ENCODE data around the gene ZNF592. TPM values are rescaled to one million over a fixed set of nuclear protein-coding genes. Genes with fewer than 3 reads are reported as not detected.

Gene ZNF592
- total and polyA plus RNA-seq, 2 of the 13 experiments (the other 11 are each of a cell fraction or from before 2014, with no cell fraction given) = 8.2 to 9.8 TPM

- Histone ChIP-seq H3K27ac (ENCODE audit: extremely low read length, insufficient read depth, low read length) (no peak overlapping the region), H3K36me3 (replicated peaks in 1 of 2; ENCODE audit: control insufficient read depth in 1 of 2, insufficient read depth in 2 of 2, low read length in 2 of 2) (peaks cover 2 to 10% of the 10 kb centered on the region in 2 experiments; a peak in 4 of 5 replicates), H3K4me1 (ENCODE audit: insufficient read depth, low read length) (peaks cover 8% of the 10 kb centered on the region; the same call in 1 of the 2 replicates), H2AFZ (ENCODE audit: low read length) (no peak overlapping the region), H3K9me3 (ENCODE audit: low read length) (no peaks in the 10 kb centered on the region), H3K4me3 (replicated peaks in 1 of 3; ENCODE audit: insufficient read depth in 1 of 3, low read depth in 2 of 3, low read length in 3 of 3) (no peak overlapping the region), H3K79me2 (ENCODE audit: insufficient read depth, low read length) (peaks cover 89% of the 10 kb centered on the region), H3K27me3 (ENCODE audit: control insufficient read depth in 1 of 2, insufficient read depth in 2 of 2, low read length in 2 of 2) (no peaks in the 10 kb centered on the region), H3K4me2 (ENCODE audit: low read depth, low read length) (no peak overlapping the region), H3K9ac (ENCODE audit: insufficient read depth, low read depth, low read length) (no peak overlapping the region), H4K20me1 (ENCODE audit: insufficient read depth, low read length) (peaks cover 5% of the 10 kb centered on the region)
- FAIRE-seq = no peak
- CTCF ChIA-PET (ENCODE audit: low intra/inter-chr PET ratio, low total read pairs) = no interaction called here
- WGBS (ENCODE audit: low lambda C conversion rate) = 94% methylated on average over 5 of the region's 5 CpGs
- DNase-seq (ENCODE audit: low spot score) = no peak
- POLR2A ChIA-PET = interaction anchor here (1.5 kb wide), 1 partner anchor 12 kb away, joined by 8 read pairs; the partner anchor contains the start of gene SEC11A
- in situ Hi-C loops (cut with HindIII; ENCODE audit: extremely low pct_ligation_motif_present, low pct_unique_long_range_greater_than_20kb) (no loop called here), intact Hi-C loops (cut with micrococcal nuclease; ENCODE audit: unreplicated experiment) (no loop called here)
- BruUV-seq (replicated peaks) = no TSS peak
- ATAC-seq = no peak
- TF ChIP-seq ZFP1 (CRISPR knock-in tag; IDR thresholded peaks at IDR 0.05) (no peak), SPEN (CRISPR knock-in tag; IDR thresholded peaks at IDR 0.05; ENCODE audit: low read depth) (no peak), ZNF274 (CRISPR knock-in tag; IDR thresholded peaks at IDR 0.05) (no peak), ZSCAN21 (CRISPR knock-in tag; IDR thresholded peaks at IDR 0.05; ENCODE audit: borderline replicate concordance) (no peak), HES4 (CRISPR knock-in tag; IDR thresholded peaks at IDR 0.05; ENCODE audit: borderline replicate concordance) (no peak), ZNF777 (CRISPR knock-in tag; IDR thresholded peaks at IDR 0.05) (no peak), ZKSCAN1 (IDR thresholded peaks at IDR 0.05; ENCODE audit: low read length) (no peak), GTF2F1 (IDR thresholded peaks at IDR 0.05; ENCODE audit: low read length) (no peak), SP4 (CRISPR knock-in tag; IDR thresholded peaks at IDR 0.05) (no peak), AKAP8 (CRISPR knock-in tag; IDR thresholded peaks at IDR 0.05) (no peak)
- TF ChIP-seq, protein P1, sequence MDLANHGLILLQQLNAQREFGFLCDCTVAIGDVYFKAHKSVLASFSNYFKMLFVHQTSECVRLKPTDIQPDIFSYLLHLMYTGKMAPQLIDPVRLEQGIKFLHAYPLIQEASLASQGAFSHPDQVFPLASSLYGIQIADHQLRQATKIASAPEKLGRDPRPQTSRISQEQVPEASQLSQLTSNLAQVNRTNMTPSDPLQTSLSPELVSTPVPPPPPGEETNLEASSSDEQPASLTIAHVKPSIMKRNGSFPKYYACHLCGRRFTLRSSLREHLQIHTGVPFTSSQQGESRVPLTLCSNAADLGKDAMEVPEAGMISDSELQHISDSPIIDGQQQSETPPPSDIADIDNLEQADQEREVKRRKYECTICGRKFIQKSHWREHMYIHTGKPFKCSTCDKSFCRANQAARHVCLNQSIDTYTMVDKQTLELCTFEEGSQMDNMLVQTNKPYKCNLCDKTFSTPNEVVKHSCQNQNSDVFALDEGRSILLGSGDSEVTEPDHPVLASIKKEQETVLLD (CRISPR knock-in tag; IDR thresholded peaks at IDR 0.05; ENCODE audit: low read depth) = no peak
- TF ChIP-seq, protein P2, sequence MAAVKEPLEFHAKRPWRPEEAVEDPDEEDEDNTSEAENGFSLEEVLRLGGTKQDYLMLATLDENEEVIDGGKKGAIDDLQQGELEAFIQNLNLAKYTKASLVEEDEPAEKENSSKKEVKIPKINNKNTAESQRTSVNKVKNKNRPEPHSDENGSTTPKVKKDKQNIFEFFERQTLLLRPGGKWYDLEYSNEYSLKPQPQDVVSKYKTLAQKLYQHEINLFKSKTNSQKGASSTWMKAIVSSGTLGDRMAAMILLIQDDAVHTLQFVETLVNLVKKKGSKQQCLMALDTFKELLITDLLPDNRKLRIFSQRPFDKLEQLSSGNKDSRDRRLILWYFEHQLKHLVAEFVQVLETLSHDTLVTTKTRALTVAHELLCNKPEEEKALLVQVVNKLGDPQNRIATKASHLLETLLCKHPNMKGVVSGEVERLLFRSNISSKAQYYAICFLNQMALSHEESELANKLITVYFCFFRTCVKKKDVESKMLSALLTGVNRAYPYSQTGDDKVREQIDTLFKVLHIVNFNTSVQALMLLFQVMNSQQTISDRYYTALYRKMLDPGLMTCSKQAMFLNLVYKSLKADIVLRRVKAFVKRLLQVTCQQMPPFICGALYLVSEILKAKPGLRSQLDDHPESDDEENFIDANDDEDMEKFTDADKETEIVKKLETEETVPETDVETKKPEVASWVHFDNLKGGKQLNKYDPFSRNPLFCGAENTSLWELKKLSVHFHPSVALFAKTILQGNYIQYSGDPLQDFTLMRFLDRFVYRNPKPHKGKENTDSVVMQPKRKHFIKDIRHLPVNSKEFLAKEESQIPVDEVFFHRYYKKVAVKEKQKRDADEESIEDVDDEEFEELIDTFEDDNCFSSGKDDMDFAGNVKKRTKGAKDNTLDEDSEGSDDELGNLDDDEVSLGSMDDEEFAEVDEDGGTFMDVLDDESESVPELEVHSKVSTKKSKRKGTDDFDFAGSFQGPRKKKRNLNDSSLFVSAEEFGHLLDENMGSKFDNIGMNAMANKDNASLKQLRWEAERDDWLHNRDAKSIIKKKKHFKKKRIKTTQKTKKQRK (IDR thresholded peaks at IDR 0.05; ENCODE audit: low read length) = no peak
- TF ChIP-seq, protein P3, sequence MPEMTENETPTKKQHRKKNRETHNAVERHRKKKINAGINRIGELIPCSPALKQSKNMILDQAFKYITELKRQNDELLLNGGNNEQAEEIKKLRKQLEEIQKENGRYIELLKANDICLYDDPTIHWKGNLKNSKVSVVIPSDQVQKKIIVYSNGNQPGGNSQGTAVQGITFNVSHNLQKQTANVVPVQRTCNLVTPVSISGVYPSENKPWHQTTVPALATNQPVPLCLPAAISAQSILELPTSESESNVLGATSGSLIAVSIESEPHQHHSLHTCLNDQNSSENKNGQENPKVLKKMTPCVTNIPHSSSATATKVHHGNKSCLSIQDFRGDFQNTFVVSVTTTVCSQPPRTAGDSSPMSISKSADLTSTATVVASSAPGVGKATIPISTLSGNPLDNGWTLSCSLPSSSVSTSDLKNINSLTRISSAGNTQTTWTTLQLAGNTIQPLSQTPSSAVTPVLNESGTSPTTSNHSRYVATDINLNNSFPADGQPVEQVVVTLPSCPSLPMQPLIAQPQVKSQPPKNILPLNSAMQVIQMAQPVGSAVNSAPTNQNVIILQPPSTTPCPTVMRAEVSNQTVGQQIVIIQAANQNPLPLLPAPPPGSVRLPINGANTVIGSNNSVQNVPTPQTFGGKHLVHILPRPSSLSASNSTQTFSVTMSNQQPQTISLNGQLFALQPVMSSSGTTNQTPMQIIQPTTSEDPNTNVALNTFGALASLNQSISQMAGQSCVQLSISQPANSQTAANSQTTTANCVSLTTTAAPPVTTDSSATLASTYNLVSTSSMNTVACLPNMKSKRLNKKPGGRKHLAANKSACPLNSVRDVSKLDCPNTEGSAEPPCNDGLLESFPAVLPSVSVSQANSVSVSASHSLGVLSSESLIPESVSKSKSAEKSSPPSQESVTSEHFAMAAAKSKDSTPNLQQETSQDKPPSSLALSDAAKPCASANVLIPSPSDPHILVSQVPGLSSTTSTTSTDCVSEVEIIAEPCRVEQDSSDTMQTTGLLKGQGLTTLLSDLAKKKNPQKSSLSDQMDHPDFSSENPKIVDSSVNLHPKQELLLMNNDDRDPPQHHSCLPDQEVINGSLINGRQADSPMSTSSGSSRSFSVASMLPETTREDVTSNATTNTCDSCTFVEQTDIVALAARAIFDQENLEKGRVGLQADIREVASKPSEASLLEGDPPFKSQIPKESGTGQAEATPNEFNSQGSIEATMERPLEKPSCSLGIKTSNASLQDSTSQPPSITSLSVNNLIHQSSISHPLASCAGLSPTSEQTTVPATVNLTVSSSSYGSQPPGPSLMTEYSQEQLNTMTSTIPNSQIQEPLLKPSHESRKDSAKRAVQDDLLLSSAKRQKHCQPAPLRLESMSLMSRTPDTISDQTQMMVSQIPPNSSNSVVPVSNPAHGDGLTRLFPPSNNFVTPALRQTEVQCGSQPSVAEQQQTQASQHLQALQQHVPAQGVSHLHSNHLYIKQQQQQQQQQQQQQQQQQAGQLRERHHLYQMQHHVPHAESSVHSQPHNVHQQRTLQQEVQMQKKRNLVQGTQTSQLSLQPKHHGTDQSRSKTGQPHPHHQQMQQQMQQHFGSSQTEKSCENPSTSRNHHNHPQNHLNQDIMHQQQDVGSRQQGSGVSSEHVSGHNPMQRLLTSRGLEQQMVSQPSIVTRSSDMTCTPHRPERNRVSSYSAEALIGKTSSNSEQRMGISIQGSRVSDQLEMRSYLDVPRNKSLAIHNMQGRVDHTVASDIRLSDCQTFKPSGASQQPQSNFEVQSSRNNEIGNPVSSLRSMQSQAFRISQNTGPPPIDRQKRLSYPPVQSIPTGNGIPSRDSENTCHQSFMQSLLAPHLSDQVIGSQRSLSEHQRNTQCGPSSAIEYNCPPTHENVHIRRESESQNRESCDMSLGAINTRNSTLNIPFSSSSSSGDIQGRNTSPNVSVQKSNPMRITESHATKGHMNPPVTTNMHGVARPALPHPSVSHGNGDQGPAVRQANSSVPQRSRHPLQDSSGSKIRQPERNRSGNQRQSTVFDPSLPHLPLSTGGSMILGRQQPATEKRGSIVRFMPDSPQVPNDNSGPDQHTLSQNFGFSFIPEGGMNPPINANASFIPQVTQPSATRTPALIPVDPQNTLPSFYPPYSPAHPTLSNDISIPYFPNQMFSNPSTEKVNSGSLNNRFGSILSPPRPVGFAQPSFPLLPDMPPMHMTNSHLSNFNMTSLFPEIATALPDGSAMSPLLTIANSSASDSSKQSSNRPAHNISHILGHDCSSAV (CRISPR knock-in tag; IDR thresholded peaks at IDR 0.05; ENCODE audit: borderline replicate concordance) = no peak
Measured at GRCh38 chr15:84703808-84704207, 44.6 kb upstream of the ZNF592 start.
